Subcutaneous adipose tissue (tissue), 4 donors: ENCODE measurements around the gene AMOTL2. TPM values are rescaled to one million over a fixed set of nuclear protein-coding genes. Genes with fewer than 3 reads are reported as not detected.

ENCODE experiments used
- CTCF ChIP-seq: fragments of 450-650 bp; IDR thresholded peaks from one replicate; pipeline ENCODE4 v1.5.1; 2016; ENCODE audit warnings: low read depth, mild to moderate bottlenecking, control low read depth, antibody characterized with exemption, moderate library complexity
- total RNA-seq, 4 donors: library from RNA; depleted of rRNA; stranded (reverse); fragments of >200 nt; gene quantifications; one replicate each; pipeline ENCODE4 v1.1.0, GENCODE V29; 2016

AMOTL2 gene
- total RNA-seq, 4 donors from 2014 or later: 92.4 to 320 (median 137) TPM

GRCh38 chr3:134364061-134364935, 9.9 kb downstream of the AMOTL2 start:
- TF ChIP-seq CTCF: no peak

- no peak for TF ChIP-seq CTCF
These were observed 10.9 kb downstream of the AMOTL2 start for GRCh38 chr3:134363381-134363755.

- no peak for TF ChIP-seq CTCF
These were observed 11.4 kb downstream of the AMOTL2 start for GRCh38 chr3:134362670-134363380.

GRCh38 chr3:134362221-134362620, 12.0 kb downstream of the AMOTL2 start:
- TF ChIP-seq CTCF: no peak

- TF ChIP-seq CTCF: no peak
These were observed 12.9 kb downstream of the AMOTL2 start for GRCh38 chr3:134361162-134361835.

- TF ChIP-seq CTCF: no peak
These were observed 14.2 kb downstream of the AMOTL2 start for GRCh38 chr3:134360046-134360445.
